ENCODE results near the gene NCS1.

- no peak for TF ChIP-seq POLR2A (IDR thresholded peaks at IDR 0.05)
- TF ChIP-seq CTCF (IDR thresholded peaks at IDR 0.05): no peak
- TF ChIP-seq EP300 (IDR thresholded peaks at IDR 0.05): no peak
Observed at GRCh38 chr9:130143958-130144366, 28.2 kb upstream of the NCS1 start.

Data from gastroesophageal sphincter (tissue), 3 donors.